ENCODE results near the gene ICA1L.
"Not testable (repeated sequence)": the region's sequence is repeated elsewhere in the genome, so short reads cannot be mapped to it uniquely, and the experiment has no call there.

Gene ICA1L

GRCh38 chr2:202871300-202872141 is at the start of gene ICA1L:
ICA1L (minus strand) TSS chr2:202871766; CDS start chr2:202829009, 42,757 bp downstream.
- DNase-seq, result peak; percentile 90

- DNase-seq, result no peak
These were observed 47.3 kb upstream of the ICA1L start for GRCh38 chr2:202918860-202919259.

GRCh38 chr2:202912342-202913201 is 41.0 kb upstream of the ICA1L start:
- not testable (repeated sequence) for DNase-seq

- peak; percentile 96 for DNase-seq
These were observed 40.2 kb upstream of the ICA1L start, which contains the start of the genes CARF and WDR12 for GRCh38 chr2:202911512-202912341. CARF (plus strand) TSS chr2:202912275; CDS start chr2:202941903, 29,628 bp downstream. WDR12 (minus strand) TSS chr2:202911673; CDS start chr2:202911476, 197 bp downstream.

GRCh38 chr2:202911203-202911511 is 39.6 kb upstream of the ICA1L start:
- no peak for DNase-seq

GRCh38 chr2:202910698-202911097 is 39.1 kb upstream of the ICA1L start:
- no peak for DNase-seq

- not testable (repeated sequence) for DNase-seq
These were observed 38.7 kb upstream of the ICA1L start for GRCh38 chr2:202910250-202910649.

GRCh38 chr2:202909394-202910192 is 38.0 kb upstream of the ICA1L start:
- no peak for DNase-seq

- DNase-seq, result no peak
These were observed 36.6 kb upstream of the ICA1L start for GRCh38 chr2:202908186-202908585.

- DNase-seq, result not testable (repeated sequence)
These were observed 33.9 kb upstream of the ICA1L start for GRCh38 chr2:202905507-202905906.

GRCh38 chr2:202885190-202885589 is 13.6 kb upstream of the ICA1L start:
- DNase-seq, result no peak

GRCh38 chr2:202883987-202884675 is 12.6 kb upstream of the ICA1L start:
- no peak for DNase-seq

GRCh38 chr2:202881570-202881969 is 10.0 kb upstream of the ICA1L start:
- no peak for DNase-seq

GRCh38 chr2:202877699-202878098 is 6.1 kb upstream of the ICA1L start:
- DNase-seq, result no peak

- DNase-seq, result peak; percentile 87
These were observed 901 bp downstream of the ICA1L start for GRCh38 chr2:202870431-202871299.

GRCh38 chr2:202861987-202862386 is 9.6 kb downstream of the ICA1L start:
- no peak for DNase-seq

GRCh38 chr2:202858601-202859000 is 13.0 kb downstream of the ICA1L start:
- no peak for DNase-seq

GRCh38 chr2:202849343-202849742 is 22.2 kb downstream of the ICA1L start:
- not testable (repeated sequence) for DNase-seq

GRCh38 chr2:202848813-202849212 is 22.8 kb downstream of the ICA1L start:
- no peak for DNase-seq
